ENCODE measurements around the gene AKAP12.

- TF ChIP-seq CTCF (conservative IDR thresholded peaks at IDR 0.05; ENCODE audit: low read length) (no peak), EZH2phosphoT487 (IDR thresholded peaks at IDR 0.05; ENCODE audit: borderline replicate concordance) (no peak)
These were observed 151.2 kb downstream of the AKAP12 start for GRCh38 chr6:151390851-151391470.

Measured in Loucy (cell line).